T-helper 2 cell (primary cell): ENCODE measurements around the gene TFAP2A.

Experiments
- DNase-seq, 5 experiments: peaks; one replicate each; pipeline versions ENCODE4 v3.0.0 to v3.0.0-alpha.2; 2012 to 2022

TFAP2A gene

GRCh38 chr6:10382322-10382721, 32.6 kb downstream of the TFAP2A start:
- no peak for DNase-seq

GRCh38 chr6:10381830-10382208, 33.1 kb downstream of the TFAP2A start:
- DNase-seq: no peak

- peak in 1 of 5 experiments; percentile 11 for DNase-seq
Observed at GRCh38 chr6:10381133-10381829, 33.6 kb downstream of the TFAP2A start.

GRCh38 chr6:10375391-10375969, 39.4 kb downstream of the TFAP2A start:
- no peak for DNase-seq

- DNase-seq: no peak
Observed at GRCh38 chr6:10373642-10374359, 41.1 kb downstream of the TFAP2A start.

GRCh38 chr6:10369896-10370295, 45.0 kb downstream of the TFAP2A start:
- DNase-seq: peak in 1 of 5 experiments; percentile 32

GRCh38 chr6:10368861-10369260, 46.0 kb downstream of the TFAP2A start:
- DNase-seq: no peak

GRCh38 chr6:10363911-10364310, 51.0 kb downstream of the TFAP2A start:
- no peak for DNase-seq

GRCh38 chr6:10362300-10362699, 52.6 kb downstream of the TFAP2A start:
- no peak for DNase-seq

- no peak for DNase-seq
Observed at GRCh38 chr6:10361428-10361827, 53.4 kb downstream of the TFAP2A start.

- DNase-seq: no peak
Observed at GRCh38 chr6:10359581-10359980, 55.3 kb downstream of the TFAP2A start.

GRCh38 chr6:10355115-10355702, 59.7 kb downstream of the TFAP2A start:
- no peak for DNase-seq

GRCh38 chr6:10351791-10352190, 63.1 kb downstream of the TFAP2A start:
- no peak for DNase-seq

- DNase-seq: no peak
Observed at GRCh38 chr6:10350720-10351119, 64.2 kb downstream of the TFAP2A start.

- no peak for DNase-seq
Observed at GRCh38 chr6:10347561-10348327, 67.1 kb downstream of the TFAP2A start.
